SK-N-MC (cell line): Measurements from ENCODE around the gene TMBIM1.
A peak's percentile ranks its signal among the peaks of the same experiment; 100 is the strongest.

Experiments used
- DNase-seq: peaks from one replicate; pipeline ENCODE4 v3.0.0-alpha.2; 2011; ENCODE audit warnings: low read depth, low spot score
- H3K27ac ChIP-seq: fragments of 200-600 bp; sonication (generic); 2 replicates; pipeline ENCODE4 v1.5.1; 2016; ENCODE audit warnings: mixed run types
- H3K36me3 ChIP-seq: fragments of 200-600 bp; sonication (generic); 2 replicates; pipeline ENCODE4 v1.6.1; 2017; ENCODE audit warnings: antibody characterized with exemption, low read length, mixed read lengths; ENCODE audit not compliant: insufficient read depth
- H3K4me3 ChIP-seq: fragments of 200-600 bp; sonication (generic); 2 replicates; pipeline ENCODE4 v1.5.1; 2016
- H3K9ac ChIP-seq: fragments of 200-600 bp; sonication (generic); 2 replicates; pipeline ENCODE4 v1.8.0; 2017; ENCODE audit warnings: mixed run types, mixed read lengths; ENCODE audit not compliant: insufficient read length
- H3K9me3 ChIP-seq: fragments of 200-600 bp; sonication (generic); 2 replicates; pipeline ENCODE4 v1.6.1; 2017; ENCODE audit warnings: low read depth, mild to moderate bottlenecking, antibody characterized with exemption, low read length, moderate library complexity, mixed read lengths
- EZH2 ChIP-seq: fragments of 200-600 bp; sonication (generic); IDR thresholded peaks from one replicate; pipeline ENCODE4 v1.6.1; 2017; ENCODE audit warnings: antibody characterized with exemption
- FOXP2 ChIP-seq: optimal IDR thresholded peaks from 2 replicates; pipeline ENCODE3; 2011; ENCODE audit warnings: mild to moderate bottlenecking, moderate library complexity; ENCODE audit not compliant: insufficient read depth; ENCODE audit errors: extremely low read length, control extremely low read depth
- POLR2AphosphoS5 ChIP-seq: IDR thresholded peaks from 2 replicates; pipeline ENCODE4 v1.6.1; 2012; ENCODE audit warnings: mild to moderate bottlenecking, low read depth, low read length, borderline replicate concordance

Gene TMBIM1

GRCh38 chr2:218290316-218291261 lies 1.7 kb downstream of the TMBIM1 start:
- H3K9ac ChIP-seq = no peak overlapping the region
- no peak overlapping the region for H3K27ac ChIP-seq

GRCh38 chr2:218289639-218290315 lies 2.5 kb downstream of the TMBIM1 start:
- Histone ChIP-seq H3K9ac (no peak overlapping the region), H3K4me3 (no peak overlapping the region), H3K9me3 (no peaks in the 10 kb centered on the region), H3K27ac (no peak overlapping the region), H3K36me3 (no peaks in the 10 kb centered on the region)
- TF ChIP-seq EZH2 = no peak
- TF ChIP-seq POLR2AphosphoS5 = no peak
- no peak for TF ChIP-seq FOXP2
- DNase-seq = no peak

More at GRCh38 chr2:218290316-218291261, 1.7 kb downstream of the TMBIM1 start:
- Histone ChIP-seq H3K9me3 (no peaks in the 10 kb centered on the region), H3K4me3 (no peak overlapping the region), H3K36me3 (no peaks in the 10 kb centered on the region)
- no peak for DNase-seq
- no peak for TF ChIP-seq FOXP2
- no peak for TF ChIP-seq POLR2AphosphoS5
- TF ChIP-seq EZH2 = no peak

- TF ChIP-seq POLR2AphosphoS5 (no peak), FOXP2 (no peak), EZH2 (no peak)
- no peaks in the 10 kb centered on the region for H3K9me3 ChIP-seq
- peak overlapping the region; percentile 67 for H3K27ac ChIP-seq
- H3K4me3 ChIP-seq = peak overlapping the region; percentile 72
- no peaks in the 10 kb centered on the region for H3K36me3 ChIP-seq
- H3K9ac ChIP-seq = peak overlapping the region; percentile 45
- DNase-seq = no peak
Observed at GRCh38 chr2:218286570-218287459, 5.5 kb downstream of the TMBIM1 start.

- Histone ChIP-seq H3K27ac (no peak overlapping the region), H3K36me3 (no peaks in the 10 kb centered on the region; the same call in 1 of the 2 replicates), H3K4me3 (no peak overlapping the region), H3K9ac (no peak overlapping the region), H3K9me3 (no peaks in the 10 kb centered on the region)
- no peak for TF ChIP-seq POLR2AphosphoS5
- no peak for TF ChIP-seq EZH2
- TF ChIP-seq FOXP2 = no peak
- DNase-seq = no peak
Observed at GRCh38 chr2:218285604-218286003, 6.7 kb downstream of the TMBIM1 start.

DNA sequence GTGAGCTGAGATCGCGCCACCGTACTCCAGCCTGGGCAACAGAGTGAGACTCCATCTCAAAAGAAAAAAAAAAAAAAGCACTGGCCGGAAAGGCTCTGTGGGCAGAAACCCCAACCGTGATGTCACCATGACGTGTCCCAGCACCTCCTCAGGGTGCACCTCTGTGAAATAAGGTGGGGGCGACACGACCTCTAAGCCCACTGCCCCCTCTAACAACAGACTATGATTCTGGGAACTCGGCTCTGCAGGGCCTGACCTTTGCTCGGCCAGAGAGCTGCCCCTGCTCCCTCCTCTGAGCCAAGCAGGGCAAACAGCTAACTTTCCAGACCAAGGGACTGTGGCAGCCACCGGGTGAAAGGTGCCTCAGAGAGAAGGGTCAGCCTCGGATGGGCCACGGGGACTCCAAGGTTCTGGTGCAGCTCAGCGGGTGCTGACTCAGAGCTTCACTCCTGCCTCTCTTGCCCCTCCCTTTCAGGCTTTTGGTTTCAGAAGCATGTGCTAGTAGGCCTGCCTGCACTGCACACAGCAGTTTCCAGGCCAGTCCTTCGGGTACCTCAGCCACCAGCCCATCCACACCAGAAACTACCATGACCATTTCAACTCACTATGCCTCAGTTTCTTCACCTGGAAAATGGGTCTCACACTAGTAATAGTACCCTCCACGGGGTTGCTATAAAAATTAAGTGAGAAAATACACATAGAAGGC lies 8.0 kb downstream of the TMBIM1 start:
- Histone ChIP-seq H3K9me3 (no peaks in the 10 kb centered on the region), H3K27ac (no peak overlapping the region), H3K9ac (no peak overlapping the region), H3K36me3 (no peaks in the 10 kb centered on the region; the same call in 1 of the 2 replicates), H3K4me3 (no peak overlapping the region)
- TF ChIP-seq FOXP2 (no peak), EZH2 (no peak), POLR2AphosphoS5 (no peak)
- DNase-seq = no peak

- no peak for TF ChIP-seq POLR2AphosphoS5
- TF ChIP-seq FOXP2 = no peak
- TF ChIP-seq EZH2 = no peak
- H3K9ac ChIP-seq = no peak overlapping the region
- H3K4me3 ChIP-seq = no peak overlapping the region
- no peak for DNase-seq
- H3K9me3 ChIP-seq = no peaks in the 10 kb centered on the region
- peaks cover 2% of the 10 kb centered on the region; the same call in 1 of the 2 replicates for H3K36me3 ChIP-seq
- no peak overlapping the region for H3K27ac ChIP-seq
Observed at GRCh38 chr2:218282173-218282991, 9.9 kb downstream of the TMBIM1 start.

DNA sequence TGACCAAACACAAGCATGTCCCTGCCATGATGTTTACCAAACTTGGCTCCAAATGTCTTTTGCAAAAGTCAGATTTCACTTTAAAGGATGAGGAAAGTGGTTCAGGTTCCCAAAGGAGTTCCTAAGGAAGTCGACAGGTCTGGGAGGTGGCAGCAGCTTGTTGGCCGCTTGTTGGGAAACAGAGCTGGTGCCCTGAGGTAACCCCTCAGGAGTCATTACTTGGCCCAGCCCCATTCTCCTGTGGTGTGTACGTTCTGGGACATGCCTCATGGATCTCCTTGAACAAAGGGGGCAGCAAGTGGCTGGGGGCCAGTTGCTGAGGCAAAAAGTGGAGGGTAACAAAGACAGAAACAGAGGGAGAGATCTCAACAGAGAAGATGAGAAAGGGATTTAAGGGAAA lies 10.9 kb downstream of the TMBIM1 start:
- Histone ChIP-seq H3K9me3 (no peaks in the 10 kb centered on the region), H3K9ac (no peak overlapping the region), H3K4me3 (no peak overlapping the region), H3K36me3 (peaks cover 4% of the 10 kb centered on the region; the same call in 1 of the 2 replicates), H3K27ac (no peak overlapping the region)
- DNase-seq = no peak
- TF ChIP-seq POLR2AphosphoS5 = no peak
- TF ChIP-seq EZH2 = no peak
- TF ChIP-seq FOXP2 = no peak
